Measurements from ENCODE around the gene KCNN2.

- TF ChIP-seq POLR2AphosphoS5 (IDR thresholded peaks at IDR 0.05; ENCODE audit: low read depth) (no peak), CTCF (IDR thresholded peaks at IDR 0.05; ENCODE audit: insufficient read depth, low read length) (no peak)
These were observed 116.0 kb downstream of the KCNN2 start for GRCh38 chr5:114477816-114478334.
